GM12878 (cell line): ENCODE data around the gene CDON. TPM values are rescaled to one million over a fixed set of nuclear protein-coding genes. Genes with fewer than 3 reads are reported as not detected.
A peak's percentile ranks its signal among the peaks of the same experiment; 100 is the strongest.

ENCODE experiments used
- ATAC-seq: fragments of 200-7000 bp; cut with Tn5 transposase; 3 replicates; pipeline ENCODE4 v1.9.1; 2020; ENCODE audit warnings: mild to moderate bottlenecking, moderate library complexity
- BruUV-seq: library from RNA; stranded (reverse); fragments of 400-500 nt; replicated peaks from 2 replicates; lab custom pipeline; 2021; lab: Mats Ljungman, UMichigan
- CTCF ChIA-PET: fragments of 300-600 bp; sonication (Branson Sonifier 250); formaldehyde crosslinking; extraction: SDS; loops from one replicate; lab custom pipeline; 2021; ENCODE audit warnings: inconsistent platforms; lab: Yijun Ruan, JAX
- POLR2A ChIA-PET: fragments of 350-600 bp; formaldehyde crosslinking; extraction: SDS; loops from one replicate; lab custom pipeline; 2021; ENCODE audit warnings: inconsistent platforms; lab: Charles Lee
- RAD21 ChIA-PET: fragments of 300-600 bp; sonication (Branson Sonifier 250); formaldehyde crosslinking; loops from one replicate; lab custom pipeline; 2023; ENCODE audit warnings: antibody characterized with exemption; ENCODE audit not compliant: unreplicated experiment; lab: Charles Lee
- SMC1A ChIA-PET: fragments of 300-600 bp; sonication (Branson Sonifier 250); formaldehyde crosslinking; loops from one replicate; lab custom pipeline; 2023; ENCODE audit not compliant: unreplicated experiment, uncharacterized antibody; lab: Charles Lee
- DNase-seq: peaks from one replicate; pipeline ENCODE4 v3.0.0-alpha.2; 2011; ENCODE audit warnings: low read depth, low spot score
- FAIRE-seq: peaks from 3 replicates; lab custom pipeline; 2011; peaks lifted over from hg19 to GRCh38; lab: Jason Lieb, UNC
- H2AFZ ChIP-seq: 2 replicates; pipeline ENCODE4 v1.6.0; 2011; ENCODE audit warnings: low read depth, low read length, control low read depth; ENCODE audit not compliant: control insufficient read depth
- H3K27ac ChIP-seq: 2 replicates; pipeline ENCODE4 v1.5.1; 2011; ENCODE audit warnings: control low read depth; ENCODE audit not compliant: control insufficient read depth, insufficient read depth
- H3K27me3 ChIP-seq, 2 experiments: replicated peaks in 1 of 2; 2 replicates each; pipeline versions ENCODE4 v1.6.0 to v1.6.1; 2011; ENCODE audit warnings: low read length in 1 of 2; ENCODE audit not compliant: control insufficient read depth in 2 of 2, insufficient read depth in 2 of 2
- H3K36me3 ChIP-seq, 2 experiments: 2 replicates each; pipeline ENCODE4 v1.5.1; 2011; ENCODE audit warnings: low read length in 1 of 2; ENCODE audit not compliant: control insufficient read depth in 2 of 2, insufficient read depth in 2 of 2
- H3K4me1 ChIP-seq: 2 replicates; pipeline ENCODE4 v1.6.1; 2011; ENCODE audit warnings: mild to moderate bottlenecking, low read length, moderate library complexity, mixed read lengths; ENCODE audit not compliant: control insufficient read depth, insufficient read depth
- H3K4me2 ChIP-seq: 2 replicates; pipeline ENCODE4 v1.6.0; 2011; ENCODE audit warnings: control low read depth; ENCODE audit not compliant: control insufficient read depth, insufficient read depth
- H3K4me3 ChIP-seq: fragments of 200-600 bp; sonication (generic); 2 replicates; pipeline ENCODE4 v1.5.1; 2016
- H3K79me2 ChIP-seq: 2 replicates; pipeline ENCODE4 v1.6.0; 2011; ENCODE audit warnings: low read length; ENCODE audit not compliant: control insufficient read depth, insufficient read depth
- H3K9ac ChIP-seq: 2 replicates; pipeline ENCODE4 v1.8.0; 2011; ENCODE audit warnings: low read length, control low read depth, mixed read lengths; ENCODE audit not compliant: control insufficient read depth, insufficient read depth
- H3K9me3 ChIP-seq: replicated peaks from 3 replicates; pipeline ENCODE4 v1.5.1; 2011; ENCODE audit warnings: mild to moderate bottlenecking, low read length; ENCODE audit not compliant: control insufficient read depth, insufficient read depth
- H4K20me1 ChIP-seq: 2 replicates; pipeline ENCODE4 v1.6.0; 2011; ENCODE audit not compliant: control insufficient read depth, insufficient read depth
- ASH2L ChIP-seq: fragments of 300-600, 200-600 bp; sonication (generic); IDR thresholded peaks from 2 replicates; pipeline ENCODE4 v1.6.1; 2017; ENCODE audit warnings: low read depth, mild to moderate bottlenecking, borderline replicate concordance
- BCL11A ChIP-seq: IDR thresholded peaks from 2 replicates; pipeline ENCODE4 v1.6.1; 2011; ENCODE audit warnings: low read depth, low read length
- CEBPB ChIP-seq, 2 experiments: fragments of 150-350 bp in 1 of 2; IDR thresholded peaks; 2 replicates each; pipeline ENCODE4 v1.6.1; 2012 to 2014; ENCODE audit warnings: low read depth in 2 of 2, low read length in 2 of 2, borderline replicate concordance in 1 of 2, inconsistent platforms in 1 of 2
- CREM ChIP-seq: IDR thresholded peaks from 2 replicates; pipeline ENCODE4 v1.6.1; 2014; ENCODE audit warnings: antibody characterized with exemption, low read depth
- GABPA ChIP-seq: IDR thresholded peaks from 2 replicates; pipeline ENCODE4 v1.6.1; 2014; ENCODE audit warnings: antibody characterized with exemption, low read depth, mild to moderate bottlenecking, inconsistent platforms
- HDAC2 ChIP-seq: fragments of 200-600 bp; sonication (generic); IDR thresholded peaks from 2 replicates; pipeline ENCODE4 v1.6.1; 2017
- MYB ChIP-seq: fragments of 150-350 bp; IDR thresholded peaks from 2 replicates; pipeline ENCODE4 v1.6.1; 2014; ENCODE audit warnings: mild to moderate bottlenecking, low read depth, low read length, borderline replicate concordance
- RELA ChIP-seq: fragments of 450-650 bp; IDR thresholded peaks from 2 replicates; pipeline ENCODE4 v1.8.0; 2014; ENCODE audit warnings: borderline replicate concordance; ENCODE audit not compliant: partially characterized antibody
- STAT3 ChIP-seq: IDR thresholded peaks from 2 replicates; pipeline ENCODE4 v1.6.1; 2011; ENCODE audit warnings: low read depth, low read length, improper control_type of control experiment
- TAF1 ChIP-seq: IDR thresholded peaks from 2 replicates; pipeline ENCODE4 v1.6.1; 2011; ENCODE audit warnings: mild to moderate bottlenecking, low read depth, low read length, borderline replicate concordance
- YY1 ChIP-seq: IDR thresholded peaks from 2 replicates; pipeline ENCODE4 v1.6.1; 2011; ENCODE audit warnings: low read depth, mild to moderate bottlenecking, low read length
- ZNF207 ChIP-seq: fragments of 450-650 bp; IDR thresholded peaks from 2 replicates; pipeline ENCODE4 v1.6.1; 2014; ENCODE audit warnings: antibody characterized with exemption, mild to moderate bottlenecking, borderline replicate concordance
- WGBS: methylation state at CpG from one replicate; pipeline ENCODE4 v1.1.6; 2016; ENCODE audit warnings: low lambda C conversion rate; ENCODE audit not compliant: insufficient replicate concordance, insufficient coverage; ENCODE audit errors: missing lambda C conversion rate; 5-methylcytosine and 5-hydroxymethylcytosine counted together
- in situ Hi-C: fragments of 300-500 bp; cut with MboI; formaldehyde crosslinking; loops from 9 replicates; pipeline ENCODE4 v1.14.3; 2018; ENCODE audit warnings: mixed read lengths
- intact Hi-C: fragments of 100-400 bp; cut with micrococcal nuclease; formaldehyde crosslinking; loops from one replicate; pipeline ENCODE4 v1.14.2; 2022; ENCODE audit not compliant: unreplicated experiment
- polyA plus RNA-seq, 11 experiments: library from polyadenylated mRNA; depleted of rRNA in 4 of 11; unstranded in 6 of 11; stranded (reverse) in 5 of 11; fragments of >200 nt; fragmentation: Nextera tagmentation in 4 of 11; fragmentation: Illumina TruSeq in 1 of 11; extraction: Ambion mirVana in 4 of 11; extraction: Trizol in 1 of 11; gene quantifications; 1 replicate in 1 of 11; 2 replicates in 10 of 11; pipeline versions ENCODE4 v1.2.1 to v1.2.3, GENCODE V29; 2011 to 2016; ENCODE audit warnings: inconsistent platforms in 2 of 11, missing spikeins in 2 of 11, low read depth in 1 of 11
- total RNA-seq, 4 experiments: library from RNA; depleted of rRNA in 3 of 4; stranded (reverse); fragments of >200 nt in 3 of 4; fragmentation: Illumina TruSeq in 1 of 4; extraction: Trizol in 1 of 4; gene quantifications; 2 replicates each; pipeline versions ENCODE4 v1.2.1 to v1.2.3, GENCODE V29; 2013 to 2021
- TF ChIP-seq, protein P1 (sequence below): fragments of 450-650 bp; IDR thresholded peaks from 2 replicates; pipeline ENCODE4 v1.6.1; 2017; ENCODE audit warnings: mild to moderate bottlenecking, low read depth, inconsistent platforms; ENCODE audit not compliant: poor library complexity, severe bottlenecking
- TF ChIP-seq, protein P2 (sequence below): fragments of 150-350 bp; IDR thresholded peaks from 2 replicates; pipeline ENCODE4 v1.6.1; 2016; ENCODE audit warnings: low read depth, low read length
- TF ChIP-seq, protein P3 (sequence below): fragments of 150-350 bp; IDR thresholded peaks from 2 replicates; pipeline ENCODE4 v1.6.1; 2014; ENCODE audit warnings: mild to moderate bottlenecking, low read depth, low read length

CDON gene
- total and polyA plus RNA-seq, 10 of the 15 experiments (the other 5 are each of a cell fraction or from before 2014, with no cell fraction given) = 0.07 to 4.2 (median 0.36) TPM

DNA sequence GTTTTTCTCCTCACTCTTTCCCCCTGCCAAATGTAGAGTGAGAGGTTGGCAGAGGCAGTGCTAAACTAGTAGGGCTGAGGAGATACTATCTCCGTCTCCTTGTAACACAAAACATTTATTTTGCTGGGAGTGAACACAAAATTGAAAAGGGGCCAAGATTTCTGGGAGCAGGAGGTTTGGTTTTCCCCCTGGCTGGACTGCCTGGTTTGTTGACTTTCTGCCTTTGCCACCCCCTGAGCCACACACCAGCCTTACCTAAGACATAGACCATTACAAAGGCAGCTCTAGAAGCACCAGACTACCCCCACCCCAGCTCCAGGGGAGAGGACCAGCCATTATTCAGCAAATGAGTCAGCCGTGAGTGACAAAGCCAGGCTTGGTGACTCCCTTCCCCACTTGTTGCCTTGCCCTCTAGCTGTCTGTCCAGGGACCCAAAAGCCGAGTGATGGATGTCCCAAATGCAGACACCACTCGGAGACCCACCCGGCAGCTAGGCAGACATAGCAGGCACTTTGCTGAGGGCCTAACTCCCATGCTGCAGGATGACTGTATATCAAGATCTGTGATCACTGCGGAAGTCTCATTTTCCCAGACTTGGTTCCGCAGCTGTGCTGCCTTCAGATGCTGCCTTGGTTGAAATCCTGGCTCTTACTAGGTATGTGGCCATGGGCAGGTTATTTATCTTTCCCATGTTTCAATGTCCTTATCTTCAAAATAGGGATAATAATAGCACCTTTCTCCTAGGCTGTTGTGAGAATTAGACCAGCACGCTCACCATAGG is 17.7 kb upstream of the CDON start:
- POLR2A ChIA-PET = no interaction called here
- in situ Hi-C loops = no loop called here
- no peak overlapping the region for H3K9ac ChIP-seq
- no peaks in the 10 kb centered on the region for H3K9me3 ChIP-seq
- SMC1A ChIA-PET = interaction anchor here (1.3 kb wide), 1 partner anchor 12 kb away, joined by 3 read pairs; no protein-coding TSS in a partner anchor
- TF ChIP-seq TAF1 (no peak), STAT3 (no peak), RELA (no peak), MYB (no peak), ZNF207 (no peak), YY1 (no peak), GABPA (no peak), ASH2L (no peak), CEBPB (IDR thresholded peaks at IDR 0.05; ENCODE audit: borderline replicate concordance in 1 of 2, low read depth in 2 of 2, low read length in 2 of 2) (no peak), HDAC2 (no peak), CREM (no peak), BCL11A (no peak)
- TF ChIP-seq, protein P1, sequence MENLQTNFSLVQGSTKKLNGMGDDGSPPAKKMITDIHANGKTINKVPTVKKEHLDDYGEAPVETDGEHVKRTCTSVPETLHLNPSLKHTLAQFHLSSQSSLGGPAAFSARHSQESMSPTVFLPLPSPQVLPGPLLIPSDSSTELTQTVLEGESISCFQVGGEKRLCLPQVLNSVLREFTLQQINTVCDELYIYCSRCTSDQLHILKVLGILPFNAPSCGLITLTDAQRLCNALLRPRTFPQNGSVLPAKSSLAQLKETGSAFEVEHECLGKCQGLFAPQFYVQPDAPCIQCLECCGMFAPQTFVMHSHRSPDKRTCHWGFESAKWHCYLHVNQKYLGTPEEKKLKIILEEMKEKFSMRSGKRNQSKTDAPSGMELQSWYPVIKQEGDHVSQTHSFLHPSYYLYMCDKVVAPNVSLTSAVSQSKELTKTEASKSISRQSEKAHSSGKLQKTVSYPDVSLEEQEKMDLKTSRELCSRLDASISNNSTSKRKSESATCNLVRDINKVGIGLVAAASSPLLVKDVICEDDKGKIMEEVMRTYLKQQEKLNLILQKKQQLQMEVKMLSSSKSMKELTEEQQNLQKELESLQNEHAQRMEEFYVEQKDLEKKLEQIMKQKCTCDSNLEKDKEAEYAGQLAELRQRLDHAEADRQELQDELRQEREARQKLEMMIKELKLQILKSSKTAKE = no peak
- TF ChIP-seq, protein P2, sequence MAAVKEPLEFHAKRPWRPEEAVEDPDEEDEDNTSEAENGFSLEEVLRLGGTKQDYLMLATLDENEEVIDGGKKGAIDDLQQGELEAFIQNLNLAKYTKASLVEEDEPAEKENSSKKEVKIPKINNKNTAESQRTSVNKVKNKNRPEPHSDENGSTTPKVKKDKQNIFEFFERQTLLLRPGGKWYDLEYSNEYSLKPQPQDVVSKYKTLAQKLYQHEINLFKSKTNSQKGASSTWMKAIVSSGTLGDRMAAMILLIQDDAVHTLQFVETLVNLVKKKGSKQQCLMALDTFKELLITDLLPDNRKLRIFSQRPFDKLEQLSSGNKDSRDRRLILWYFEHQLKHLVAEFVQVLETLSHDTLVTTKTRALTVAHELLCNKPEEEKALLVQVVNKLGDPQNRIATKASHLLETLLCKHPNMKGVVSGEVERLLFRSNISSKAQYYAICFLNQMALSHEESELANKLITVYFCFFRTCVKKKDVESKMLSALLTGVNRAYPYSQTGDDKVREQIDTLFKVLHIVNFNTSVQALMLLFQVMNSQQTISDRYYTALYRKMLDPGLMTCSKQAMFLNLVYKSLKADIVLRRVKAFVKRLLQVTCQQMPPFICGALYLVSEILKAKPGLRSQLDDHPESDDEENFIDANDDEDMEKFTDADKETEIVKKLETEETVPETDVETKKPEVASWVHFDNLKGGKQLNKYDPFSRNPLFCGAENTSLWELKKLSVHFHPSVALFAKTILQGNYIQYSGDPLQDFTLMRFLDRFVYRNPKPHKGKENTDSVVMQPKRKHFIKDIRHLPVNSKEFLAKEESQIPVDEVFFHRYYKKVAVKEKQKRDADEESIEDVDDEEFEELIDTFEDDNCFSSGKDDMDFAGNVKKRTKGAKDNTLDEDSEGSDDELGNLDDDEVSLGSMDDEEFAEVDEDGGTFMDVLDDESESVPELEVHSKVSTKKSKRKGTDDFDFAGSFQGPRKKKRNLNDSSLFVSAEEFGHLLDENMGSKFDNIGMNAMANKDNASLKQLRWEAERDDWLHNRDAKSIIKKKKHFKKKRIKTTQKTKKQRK = no peak
- TF ChIP-seq, protein P3, sequence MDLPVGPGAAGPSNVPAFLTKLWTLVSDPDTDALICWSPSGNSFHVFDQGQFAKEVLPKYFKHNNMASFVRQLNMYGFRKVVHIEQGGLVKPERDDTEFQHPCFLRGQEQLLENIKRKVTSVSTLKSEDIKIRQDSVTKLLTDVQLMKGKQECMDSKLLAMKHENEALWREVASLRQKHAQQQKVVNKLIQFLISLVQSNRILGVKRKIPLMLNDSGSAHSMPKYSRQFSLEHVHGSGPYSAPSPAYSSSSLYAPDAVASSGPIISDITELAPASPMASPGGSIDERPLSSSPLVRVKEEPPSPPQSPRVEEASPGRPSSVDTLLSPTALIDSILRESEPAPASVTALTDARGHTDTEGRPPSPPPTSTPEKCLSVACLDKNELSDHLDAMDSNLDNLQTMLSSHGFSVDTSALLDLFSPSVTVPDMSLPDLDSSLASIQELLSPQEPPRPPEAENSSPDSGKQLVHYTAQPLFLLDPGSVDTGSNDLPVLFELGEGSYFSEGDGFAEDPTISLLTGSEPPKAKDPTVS = no peak
- TF ChIP-seq, all 136 proteins: peak for 0
- intact Hi-C loops = no loop called here
- 35% methylated on average over 8 of the region's 8 CpGs for WGBS
- Histone ChIP-seq H3K4me2 (no peak overlapping the region), H3K36me3 (no peaks in the 10 kb centered on the region), H4K20me1 (no peaks in the 10 kb centered on the region), H3K79me2 (no peaks in the 10 kb centered on the region), H3K27me3 (no peaks in the 10 kb centered on the region; a peak in 1 of 4 replicates), H3K4me1 (peaks cover 10% of the 10 kb centered on the region), H3K27ac (no peak overlapping the region), H2AFZ (no peak overlapping the region), H3K4me3 (no peak overlapping the region)
- peak; percentile 34 for ATAC-seq
- CTCF ChIA-PET = interaction anchor here (1.0 to 1.2 kb wide), 2 partner anchors 9 to 114 kb away, joined by 3 read pairs; no protein-coding TSS in a partner anchor
- RAD21 ChIA-PET = no interaction called here
- no peak for DNase-seq
- BruUV-seq = no TSS peak
- no peak for FAIRE-seq
